DOHH2 (cell line): Measurements from ENCODE around the gene NRAP.

Experiments
- H3F3A ChIP-seq: fragments of 200-600 bp; sonication (generic), shearing (Covaris generic); 2 replicates; pipeline ENCODE4 v1.6.0; 2016; ENCODE audit warnings: antibody characterized with exemption, mild to moderate bottlenecking; ENCODE audit not compliant: control insufficient read depth, insufficient read depth
- H3K27ac ChIP-seq: fragments of 200-600 bp; sonication (generic); 2 replicates; pipeline ENCODE4 v1.5.1; 2014; ENCODE audit warnings: low read depth, mild to moderate bottlenecking, low read length, moderate library complexity
- H3K27me3 ChIP-seq: fragments of 200-600 bp; sonication (generic); 2 replicates; pipeline ENCODE4 v1.6.1; 2014; ENCODE audit warnings: mild to moderate bottlenecking, low read length, mixed read lengths; ENCODE audit not compliant: control insufficient read depth
- H3K36me3 ChIP-seq: fragments of 200-600 bp; sonication (generic); 2 replicates; pipeline ENCODE4 v1.6.1; 2014; ENCODE audit warnings: mild to moderate bottlenecking, low read length, moderate library complexity, mixed read lengths; ENCODE audit not compliant: control insufficient read depth
- H3K4me1 ChIP-seq: fragments of 200-600 bp; sonication (generic); 2 replicates; pipeline ENCODE4 v1.6.1; 2014; ENCODE audit warnings: mild to moderate bottlenecking, low read length, mixed read lengths; ENCODE audit not compliant: control insufficient read depth
- H3K4me2 ChIP-seq: fragments of 200-600 bp; sonication (generic); 2 replicates; pipeline ENCODE4 v1.6.0; 2014; ENCODE audit warnings: mild to moderate bottlenecking, low read length, moderate library complexity
- H3K4me3 ChIP-seq: fragments of 200-600 bp; sonication (generic); 2 replicates; pipeline ENCODE4 v1.5.1; 2014; ENCODE audit warnings: mild to moderate bottlenecking, low read length, mixed read lengths
- H3K79me2 ChIP-seq: fragments of 200-600 bp; sonication (generic); 2 replicates; pipeline ENCODE4 v1.6.1; 2014; ENCODE audit warnings: mild to moderate bottlenecking, low read length, mixed read lengths; ENCODE audit not compliant: control insufficient read depth
- H3K9me2 ChIP-seq: fragments of 200-600 bp; sonication (generic); replicated peaks from 2 replicates; pipeline ENCODE4 v1.6.1; 2014; ENCODE audit warnings: mild to moderate bottlenecking, low read length, mixed read lengths; ENCODE audit not compliant: control insufficient read depth
- H3K9me3 ChIP-seq: fragments of 200-600 bp; sonication (generic); 2 replicates; pipeline ENCODE4 v1.6.1; 2014; ENCODE audit warnings: antibody characterized with exemption, low read length, mixed read lengths; ENCODE audit not compliant: control insufficient read depth, insufficient read depth
- H4K20me1 ChIP-seq: fragments of 200-600 bp; sonication (generic); 2 replicates; pipeline ENCODE4 v1.6.0; 2014; ENCODE audit warnings: low read depth, mild to moderate bottlenecking, antibody characterized with exemption, low read length, moderate library complexity; ENCODE audit not compliant: control insufficient read depth, insufficient read depth
- EZH2phosphoT487 ChIP-seq: fragments of 200-600 bp; sonication (generic); IDR thresholded peaks from 2 replicates; pipeline ENCODE4 v1.6.1; 2017; ENCODE audit warnings: borderline replicate concordance, mild to moderate bottlenecking, antibody characterized with exemption, low read length, moderate library complexity, mixed read lengths
- TF ChIP-seq, protein P1 (sequence below): fragments of 200-600 bp; sonication (generic); IDR thresholded peaks from one replicate; pipeline ENCODE4 v1.5.1; 2014; ENCODE audit warnings: antibody characterized with exemption, mild to moderate bottlenecking, low read depth, low read length; ENCODE audit not compliant: poor library complexity, severe bottlenecking

Gene NRAP

DNA sequence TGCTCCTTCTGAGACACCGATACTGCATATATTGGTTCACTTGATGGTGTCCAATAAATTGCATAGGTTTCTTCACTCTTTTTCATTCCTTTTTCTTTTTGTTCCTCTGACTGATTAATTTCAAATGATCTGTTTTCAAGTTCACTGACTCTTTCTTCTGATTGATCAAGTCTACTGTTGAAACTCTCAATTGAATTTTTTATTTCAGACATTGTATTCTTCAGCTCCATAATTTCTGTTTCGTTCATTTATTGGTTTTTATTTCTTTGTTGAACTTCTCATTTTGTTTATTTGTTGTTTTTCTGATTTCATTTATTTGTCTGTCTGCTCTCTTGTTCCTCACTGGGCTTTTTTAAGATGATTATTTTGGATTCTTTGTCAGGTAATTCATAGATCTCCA, 29.5 kb upstream of the NRAP start:
- H3K79me2 ChIP-seq: no peaks in the 10 kb centered on the region
- no peaks in the 10 kb centered on the region; the same call in 1 of the 2 replicates for H3K36me3 ChIP-seq
- H3K9me2 ChIP-seq: no peaks in the 10 kb centered on the region
- H3K9me3 ChIP-seq: peaks cover 10% of the 10 kb centered on the region; the same call in 1 of the 2 replicates
- H3K27ac ChIP-seq: no peak overlapping the region
- TF ChIP-seq, protein P1, sequence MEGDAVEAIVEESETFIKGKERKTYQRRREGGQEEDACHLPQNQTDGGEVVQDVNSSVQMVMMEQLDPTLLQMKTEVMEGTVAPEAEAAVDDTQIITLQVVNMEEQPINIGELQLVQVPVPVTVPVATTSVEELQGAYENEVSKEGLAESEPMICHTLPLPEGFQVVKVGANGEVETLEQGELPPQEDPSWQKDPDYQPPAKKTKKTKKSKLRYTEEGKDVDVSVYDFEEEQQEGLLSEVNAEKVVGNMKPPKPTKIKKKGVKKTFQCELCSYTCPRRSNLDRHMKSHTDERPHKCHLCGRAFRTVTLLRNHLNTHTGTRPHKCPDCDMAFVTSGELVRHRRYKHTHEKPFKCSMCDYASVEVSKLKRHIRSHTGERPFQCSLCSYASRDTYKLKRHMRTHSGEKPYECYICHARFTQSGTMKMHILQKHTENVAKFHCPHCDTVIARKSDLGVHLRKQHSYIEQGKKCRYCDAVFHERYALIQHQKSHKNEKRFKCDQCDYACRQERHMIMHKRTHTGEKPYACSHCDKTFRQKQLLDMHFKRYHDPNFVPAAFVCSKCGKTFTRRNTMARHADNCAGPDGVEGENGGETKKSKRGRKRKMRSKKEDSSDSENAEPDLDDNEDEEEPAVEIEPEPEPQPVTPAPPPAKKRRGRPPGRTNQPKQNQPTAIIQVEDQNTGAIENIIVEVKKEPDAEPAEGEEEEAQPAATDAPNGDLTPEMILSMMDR: no peak
- TF ChIP-seq EZH2phosphoT487: no peak
- H3K4me1 ChIP-seq: no peaks in the 10 kb centered on the region
- no peak overlapping the region for H3K4me3 ChIP-seq
- H3K27me3 ChIP-seq: no peaks in the 10 kb centered on the region
- no peaks in the 10 kb centered on the region for H4K20me1 ChIP-seq
- no peaks in the 10 kb centered on the region for H3F3A ChIP-seq
- no peak overlapping the region for H3K4me2 ChIP-seq

DNA sequence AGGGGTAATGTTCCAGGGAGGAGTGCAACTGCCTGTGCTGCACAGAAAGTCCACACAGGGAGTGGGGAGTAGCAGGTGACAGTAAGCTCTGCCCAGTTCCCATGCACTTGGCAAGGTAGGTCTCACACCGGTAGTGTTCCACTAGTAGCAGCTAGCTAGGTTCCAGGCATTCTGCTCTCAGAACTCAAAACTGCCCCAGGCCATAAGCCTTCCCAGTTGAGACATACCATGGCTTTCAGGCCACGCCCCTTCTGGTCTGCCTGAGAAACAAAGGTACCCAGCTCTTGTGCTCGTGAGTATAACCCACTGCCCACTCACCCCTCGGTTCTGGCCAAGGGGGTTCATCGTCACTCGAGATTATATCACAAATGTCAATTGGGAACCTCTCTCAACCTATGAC, 28.4 kb upstream of the NRAP start:
- Histone ChIP-seq H3K27me3 (no peaks in the 10 kb centered on the region), H3K4me3 (no peak overlapping the region), H3K79me2 (no peaks in the 10 kb centered on the region; the same call in 1 of the 2 replicates), H3F3A (no peaks in the 10 kb centered on the region), H3K36me3 (no peaks in the 10 kb centered on the region; the same call in 1 of the 2 replicates), H3K27ac (no peak overlapping the region), H3K4me1 (no peaks in the 10 kb centered on the region), H3K9me2 (no peaks in the 10 kb centered on the region), H3K4me2 (no peak overlapping the region), H4K20me1 (no peaks in the 10 kb centered on the region), H3K9me3 (peaks cover 12% of the 10 kb centered on the region; the same call in 1 of the 2 replicates)
- no peak for TF ChIP-seq EZH2phosphoT487
- TF ChIP-seq, protein P1: no peak

DNA sequence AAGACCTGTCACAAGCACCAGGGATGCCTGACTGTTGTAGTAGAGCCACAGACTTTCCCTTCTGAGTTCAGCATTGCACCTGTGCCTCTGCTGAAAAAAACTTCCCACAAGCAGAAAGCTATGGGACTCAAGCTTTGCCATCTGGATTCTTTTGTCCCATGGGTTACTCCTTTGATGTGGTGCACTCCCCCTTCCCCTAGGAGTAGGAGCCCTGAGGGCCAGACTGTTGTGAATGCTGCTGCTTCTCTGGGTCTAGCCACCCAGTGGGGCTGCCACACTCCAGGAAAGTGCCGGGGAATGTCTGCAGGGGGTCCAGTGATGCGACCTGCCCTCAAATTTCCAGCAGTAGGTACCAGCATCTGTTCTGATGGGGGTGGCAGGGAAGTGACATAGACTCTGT, 27.5 kb upstream of the NRAP start:
- H3K9me3 ChIP-seq: peaks cover 17% of the 10 kb centered on the region; the same call in 1 of the 2 replicates
- H3K4me3 ChIP-seq: no peak overlapping the region
- TF ChIP-seq, protein P1: no peak
- TF ChIP-seq EZH2phosphoT487: no peak
- H3K27ac ChIP-seq: no peak overlapping the region
- H4K20me1 ChIP-seq: no peaks in the 10 kb centered on the region
- H3K36me3 ChIP-seq: no peaks in the 10 kb centered on the region; the same call in 1 of the 2 replicates
- H3K79me2 ChIP-seq: no peaks in the 10 kb centered on the region; the same call in 1 of the 2 replicates
- no peak overlapping the region for H3K4me2 ChIP-seq
- no peaks in the 10 kb centered on the region for H3K4me1 ChIP-seq
- no peaks in the 10 kb centered on the region for H3K9me2 ChIP-seq
- H3F3A ChIP-seq: no peaks in the 10 kb centered on the region
- H3K27me3 ChIP-seq: no peaks in the 10 kb centered on the region
